ENCODE results near the gene ATF2. TPM values are rescaled to one million over a fixed set of nuclear protein-coding genes. Genes with fewer than 3 reads are reported as not detected.

ATF2 gene
- total and polyA plus RNA-seq, 2 of the 13 experiments (the other 11 are each of a cell fraction or from before 2014, with no cell fraction given), result 91.6 to 95.1 TPM

- TF ChIP-seq ZNF318 (CRISPR knock-in tag; IDR thresholded peaks at IDR 0.05), result no peak
- peak; percentile 75; the same call in 1 of the 2 replicates for TF ChIP-seq SP2 (CRISPR knock-in tag; IDR thresholded peaks at IDR 0.05)
- TF ChIP-seq ZNF33B (CRISPR knock-in tag; IDR thresholded peaks at IDR 0.05), result no peak; the same call in 1 of the 2 replicates
- TF ChIP-seq ZNF225 (CRISPR knock-in tag; IDR thresholded peaks at IDR 0.05), result peak; percentile 92
- TF ChIP-seq ATF6 (CRISPR knock-in tag; conservative IDR thresholded peaks at IDR 0.05), result no peak
- no peak for TF ChIP-seq ZNF326 (CRISPR knock-in tag; IDR thresholded peaks at IDR 0.05; ENCODE audit: borderline replicate concordance)
- TF ChIP-seq ZNF275 (CRISPR knock-in tag; IDR thresholded peaks at IDR 0.05; ENCODE audit: borderline replicate concordance), result peak; percentile 41
- peak; percentile 78 for TF ChIP-seq SIN3B (IDR thresholded peaks at IDR 0.05; ENCODE audit: low read length)
- TF ChIP-seq RBAK (CRISPR knock-in tag; IDR thresholded peaks at IDR 0.05), result no peak
- no peak for TF ChIP-seq ZNF432 (CRISPR knock-in tag; IDR thresholded peaks at IDR 0.05; ENCODE audit: borderline replicate concordance)
- TF ChIP-seq TBX2 (CRISPR knock-in tag; IDR thresholded peaks at IDR 0.05; ENCODE audit: borderline replicate concordance), result peak; percentile 92
- peak; percentile 69; the same call in 1 of the 2 replicates for TF ChIP-seq IRX3 (CRISPR knock-in tag; IDR thresholded peaks at IDR 0.05; ENCODE audit: borderline replicate concordance, low read depth)
- no peak for TF ChIP-seq SOX13 (IDR thresholded peaks at IDR 0.05)
- peak in 1 of 2 experiments; percentile 33; a peak in 1 of 4 replicates for TF ChIP-seq SOX13 (CRISPR knock-in tag; conservative IDR thresholded peaks at IDR 0.05 in 1 of 2, IDR thresholded peaks at IDR 0.05 in 1 of 2)
- peak; percentile 2 for TF ChIP-seq SKI (IDR thresholded peaks at IDR 0.05; ENCODE audit: partially characterized antibody)
- peak; percentile 69 for TF ChIP-seq NFKB2 (CRISPR knock-in tag; IDR thresholded peaks at IDR 0.05; ENCODE audit: borderline replicate concordance)
- 0 out of 2 replicates have a peak, but pooled peaks have one; percentile 6 for TF ChIP-seq STAG1 (CRISPR knock-in tag; IDR thresholded peaks at IDR 0.05)
- TF ChIP-seq ZSCAN21 (CRISPR knock-in tag; IDR thresholded peaks at IDR 0.05; ENCODE audit: borderline replicate concordance), result peak; percentile 95; the same call in 1 of the 2 replicates
Measured at GRCh38 chr2:175167792-175168563, at the start of gene ATF2 (continued).

Data from HepG2 (cell line).